NCI-H1048 (cell line): ENCODE measurements around the gene JCHAIN.

Source experiments
- DNase-seq: peaks from one replicate; lab custom pipeline; 2025; lab: John Stamatoyannopoulos, UW

JCHAIN gene

GRCh38 chr4:70637239-70637913 lies 28.9 kb downstream of the JCHAIN start:
- DNase-seq, result no peak

- DNase-seq, result no peak
Observed at GRCh38 chr4:70634482-70634881, 31.8 kb downstream of the JCHAIN start.

GRCh38 chr4:70632028-70632427 lies 34.3 kb downstream of the JCHAIN start:
- no peak for DNase-seq

GRCh38 chr4:70630162-70630561 lies 36.1 kb downstream of the JCHAIN start:
- DNase-seq, result no peak

GRCh38 chr4:70629469-70630090 lies 36.7 kb downstream of the JCHAIN start:
- no peak for DNase-seq

GRCh38 chr4:70628444-70628843 lies 37.9 kb downstream of the JCHAIN start, which contains the start of gene ENAM:
Gene ENAM, plus strand, starts transcription at chr4:70628744. Its CDS starts 757 bp downstream, at chr4:70629501.
- DNase-seq, result no peak

- no peak for DNase-seq
Observed at GRCh38 chr4:70627620-70628019, 38.7 kb downstream of the JCHAIN start.

- no peak for DNase-seq
Observed at GRCh38 chr4:70624226-70624793, 42.0 kb downstream of the JCHAIN start.

GRCh38 chr4:70623323-70623722 lies 43.0 kb downstream of the JCHAIN start:
- no peak for DNase-seq

- DNase-seq, result no peak
Observed at GRCh38 chr4:70619778-70620177, 46.5 kb downstream of the JCHAIN start.

- DNase-seq, result no peak
Observed at GRCh38 chr4:70619288-70619687, 47.0 kb downstream of the JCHAIN start.

GRCh38 chr4:70614184-70614555 lies 52.1 kb downstream of the JCHAIN start:
- no peak for DNase-seq

GRCh38 chr4:70613306-70614183 lies 52.8 kb downstream of the JCHAIN start:
- no peak for DNase-seq

GRCh38 chr4:70608324-70608723 lies 58.0 kb downstream of the JCHAIN start:
- no peak for DNase-seq

GRCh38 chr4:70607334-70607853 lies 58.9 kb downstream of the JCHAIN start:
- DNase-seq, result no peak

GRCh38 chr4:70606459-70606858 lies 59.8 kb downstream of the JCHAIN start:
- DNase-seq, result no peak
